HL-60 (cell line): ENCODE measurements around the gene PKD1L1.

Experiments used
- POLR2AphosphoS5 ChIP-seq: IDR thresholded peaks from 2 replicates; pipeline ENCODE4 v1.6.1; 2012; ENCODE audit warnings: low read depth
- TF ChIP-seq, protein P1 (sequence below): IDR thresholded peaks from one replicate; pipeline ENCODE4 v1.5.1; 2011; ENCODE audit warnings: low read length, control low read depth, inconsistent platforms; ENCODE audit not compliant: insufficient read depth
- TF ChIP-seq, protein P2 (sequence below): IDR thresholded peaks from 2 replicates; pipeline ENCODE4 v1.6.1; 2012; ENCODE audit warnings: low read depth; ENCODE audit not compliant: insufficient replicate concordance

DNA sequence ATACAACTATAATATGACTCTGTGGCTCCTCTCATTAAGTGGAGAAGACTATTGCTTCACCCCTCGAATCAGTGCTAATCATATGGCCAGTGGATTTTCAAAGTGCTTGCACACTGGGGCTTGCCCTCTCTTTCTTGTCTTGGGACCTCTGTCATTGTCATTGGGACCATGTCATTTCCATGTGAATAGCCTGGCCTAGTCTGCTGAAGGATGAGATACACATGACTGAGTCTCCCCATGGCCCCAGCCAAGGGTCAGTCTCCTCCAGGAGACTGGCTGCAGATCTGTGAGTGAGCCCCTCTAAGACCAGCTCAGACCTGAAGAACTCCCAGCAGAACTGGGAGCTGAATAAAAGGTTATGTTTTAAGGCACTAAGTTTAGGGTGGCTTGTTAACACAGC lies 39.5 kb downstream of the PKD1L1 start:
- TF ChIP-seq, protein P1, sequence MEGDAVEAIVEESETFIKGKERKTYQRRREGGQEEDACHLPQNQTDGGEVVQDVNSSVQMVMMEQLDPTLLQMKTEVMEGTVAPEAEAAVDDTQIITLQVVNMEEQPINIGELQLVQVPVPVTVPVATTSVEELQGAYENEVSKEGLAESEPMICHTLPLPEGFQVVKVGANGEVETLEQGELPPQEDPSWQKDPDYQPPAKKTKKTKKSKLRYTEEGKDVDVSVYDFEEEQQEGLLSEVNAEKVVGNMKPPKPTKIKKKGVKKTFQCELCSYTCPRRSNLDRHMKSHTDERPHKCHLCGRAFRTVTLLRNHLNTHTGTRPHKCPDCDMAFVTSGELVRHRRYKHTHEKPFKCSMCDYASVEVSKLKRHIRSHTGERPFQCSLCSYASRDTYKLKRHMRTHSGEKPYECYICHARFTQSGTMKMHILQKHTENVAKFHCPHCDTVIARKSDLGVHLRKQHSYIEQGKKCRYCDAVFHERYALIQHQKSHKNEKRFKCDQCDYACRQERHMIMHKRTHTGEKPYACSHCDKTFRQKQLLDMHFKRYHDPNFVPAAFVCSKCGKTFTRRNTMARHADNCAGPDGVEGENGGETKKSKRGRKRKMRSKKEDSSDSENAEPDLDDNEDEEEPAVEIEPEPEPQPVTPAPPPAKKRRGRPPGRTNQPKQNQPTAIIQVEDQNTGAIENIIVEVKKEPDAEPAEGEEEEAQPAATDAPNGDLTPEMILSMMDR: no peak
- no peak for TF ChIP-seq POLR2AphosphoS5
- TF ChIP-seq, protein P2, sequence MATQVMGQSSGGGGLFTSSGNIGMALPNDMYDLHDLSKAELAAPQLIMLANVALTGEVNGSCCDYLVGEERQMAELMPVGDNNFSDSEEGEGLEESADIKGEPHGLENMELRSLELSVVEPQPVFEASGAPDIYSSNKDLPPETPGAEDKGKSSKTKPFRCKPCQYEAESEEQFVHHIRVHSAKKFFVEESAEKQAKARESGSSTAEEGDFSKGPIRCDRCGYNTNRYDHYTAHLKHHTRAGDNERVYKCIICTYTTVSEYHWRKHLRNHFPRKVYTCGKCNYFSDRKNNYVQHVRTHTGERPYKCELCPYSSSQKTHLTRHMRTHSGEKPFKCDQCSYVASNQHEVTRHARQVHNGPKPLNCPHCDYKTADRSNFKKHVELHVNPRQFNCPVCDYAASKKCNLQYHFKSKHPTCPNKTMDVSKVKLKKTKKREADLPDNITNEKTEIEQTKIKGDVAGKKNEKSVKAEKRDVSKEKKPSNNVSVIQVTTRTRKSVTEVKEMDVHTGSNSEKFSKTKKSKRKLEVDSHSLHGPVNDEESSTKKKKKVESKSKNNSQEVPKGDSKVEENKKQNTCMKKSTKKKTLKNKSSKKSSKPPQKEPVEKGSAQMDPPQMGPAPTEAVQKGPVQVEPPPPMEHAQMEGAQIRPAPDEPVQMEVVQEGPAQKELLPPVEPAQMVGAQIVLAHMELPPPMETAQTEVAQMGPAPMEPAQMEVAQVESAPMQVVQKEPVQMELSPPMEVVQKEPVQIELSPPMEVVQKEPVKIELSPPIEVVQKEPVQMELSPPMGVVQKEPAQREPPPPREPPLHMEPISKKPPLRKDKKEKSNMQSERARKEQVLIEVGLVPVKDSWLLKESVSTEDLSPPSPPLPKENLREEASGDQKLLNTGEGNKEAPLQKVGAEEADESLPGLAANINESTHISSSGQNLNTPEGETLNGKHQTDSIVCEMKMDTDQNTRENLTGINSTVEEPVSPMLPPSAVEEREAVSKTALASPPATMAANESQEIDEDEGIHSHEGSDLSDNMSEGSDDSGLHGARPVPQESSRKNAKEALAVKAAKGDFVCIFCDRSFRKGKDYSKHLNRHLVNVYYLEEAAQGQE: no peak
